ENCODE results near the gene GART. TPM values are rescaled to one million over a fixed set of nuclear protein-coding genes. Genes with fewer than 3 reads are reported as not detected.
"Not testable (repeated sequence)": the region's sequence is repeated elsewhere in the genome, so short reads cannot be mapped to it uniquely, and the experiment has no call there.

GART gene
- total and polyA plus RNA-seq, 2 of the 8 experiments (the other 6 are each of a cell fraction or from before 2014, with no cell fraction given) = 23.1 to 231 TPM

DNA sequence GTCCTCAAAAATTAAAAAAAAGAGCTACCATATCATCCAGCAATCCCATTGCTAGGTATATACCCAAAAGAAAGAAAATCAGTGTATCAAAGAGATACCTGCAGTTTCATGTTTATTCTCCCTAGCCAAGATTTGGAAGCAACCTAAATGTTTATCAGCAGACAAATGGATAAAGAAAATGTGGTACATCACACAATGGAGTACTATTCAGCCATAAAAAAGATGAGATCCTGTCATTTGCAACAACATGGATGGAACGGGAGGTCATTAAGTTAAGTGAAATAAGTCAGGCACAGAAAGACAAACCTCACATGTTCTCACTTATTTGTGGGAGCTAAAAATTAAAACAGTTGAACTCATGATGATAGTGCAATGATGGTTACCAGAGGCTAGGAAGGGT, 34.9 kb downstream of the GART start:
- H2BK12ac ChIP-seq (ENCODE audit: low read depth, low read length); H3K79me1 ChIP-seq (ENCODE audit: low read depth, low read length); DNase-seq (ENCODE audit: low read depth in 1 of 2, low spot score in 2 of 2); H3K4me1 ChIP-seq (replicated peaks in 1 of 4; ENCODE audit: control insufficient read depth in 3 of 4, insufficient read depth in 4 of 4, low read length in 3 of 4); CTCF ChIA-PET (ENCODE audit: partially characterized antibody); H3K9me3 ChIP-seq (ENCODE audit: insufficient read depth in 2 of 2, low read depth in 1 of 2, low read length in 1 of 2); H2BK20ac ChIP-seq (ENCODE audit: low read length); H4K8ac ChIP-seq (ENCODE audit: extremely low read depth, insufficient read depth, low read length); H3K23me2 ChIP-seq (ENCODE audit: low read depth, low read length); H3K9ac ChIP-seq (replicated peaks in 1 of 4; ENCODE audit: extremely low read depth in 1 of 4, low read depth in 3 of 4, low read length in 3 of 4); H3K4me2 ChIP-seq (ENCODE audit: insufficient read depth in 1 of 2, low read depth in 2 of 2, low read length in 2 of 2); H2BK5ac ChIP-seq (ENCODE audit: low read depth, low read length); H2AFZ ChIP-seq (ENCODE audit: low read length); H4K5ac ChIP-seq (ENCODE audit: insufficient read length, low read depth, low read length); H2BK15ac ChIP-seq (ENCODE audit: low read length); H3K23ac ChIP-seq (ENCODE audit: insufficient read length); H2BK120ac ChIP-seq (replicated peaks; ENCODE audit: low read depth, low read length); H3K79me2 ChIP-seq (ENCODE audit: control insufficient read depth in 1 of 2, insufficient read depth in 2 of 2, low read length in 2 of 2); H3K56ac ChIP-seq (replicated peaks; ENCODE audit: insufficient read length, low read depth, low read length); FAIRE-seq; H3K14ac ChIP-seq (ENCODE audit: insufficient read length); H3K4me3 ChIP-seq (ENCODE audit: extremely low read depth in 1 of 4, insufficient read depth in 2 of 4, low read depth in 3 of 4, low read length in 4 of 4); H4K20me1 ChIP-seq (replicated peaks in 1 of 2; ENCODE audit: control insufficient read depth in 1 of 2, insufficient read depth in 2 of 2, low read length in 2 of 2); H3K27ac ChIP-seq (ENCODE audit: low read depth, low read length); H3K27me3 ChIP-seq (replicated peaks in 1 of 4; ENCODE audit: control insufficient read depth in 3 of 4, extremely low read depth in 1 of 4, insufficient read depth in 3 of 4, low read length in 3 of 4); H2AK5ac ChIP-seq (ENCODE audit: low read depth, low read length); H3K4ac ChIP-seq (replicated peaks; ENCODE audit: insufficient read length, low read depth, low read length); H4K91ac ChIP-seq (replicated peaks; ENCODE audit: insufficient read length, low read length); H3K18ac ChIP-seq (ENCODE audit: extremely low read depth, low read length): not testable (repeated sequence)
- peaks cover 12 to 81% (median 58%) of the 10 kb centered on the region in 4 experiments for H3K36me3 ChIP-seq (ENCODE audit: control insufficient read depth in 2 of 4, insufficient read depth in 4 of 4, low read length in 3 of 4)
- 94% methylated on average over 1 of the region's 1 CpG; no CpG with 5 or more reads in 1 of the 2 experiments for WGBS, 2 experiments (ENCODE audit: extremely low coverage in 1 of 2, insufficient coverage in 1 of 2, insufficient read length in 1 of 2, insufficient replicate concordance in 2 of 2, low coverage in 1 of 2, low lambda C conversion rate in 2 of 2, missing lambda C conversion rate in 1 of 2)
- POLR2A ChIA-PET (ENCODE audit: partially characterized antibody) = interaction anchor here (1.0 to 1.3 kb wide), 2 partner anchors 12 to 28 kb away, joined by 3 read pairs; no protein-coding TSS in a partner anchor
